ENCODE results near the gene QSOX1. TPM values are rescaled to one million over a fixed set of nuclear protein-coding genes. Genes with fewer than 3 reads are reported as not detected.

Gene QSOX1
- total RNA-seq, 1 donor from 2014 or later, result 139 TPM

DNA sequence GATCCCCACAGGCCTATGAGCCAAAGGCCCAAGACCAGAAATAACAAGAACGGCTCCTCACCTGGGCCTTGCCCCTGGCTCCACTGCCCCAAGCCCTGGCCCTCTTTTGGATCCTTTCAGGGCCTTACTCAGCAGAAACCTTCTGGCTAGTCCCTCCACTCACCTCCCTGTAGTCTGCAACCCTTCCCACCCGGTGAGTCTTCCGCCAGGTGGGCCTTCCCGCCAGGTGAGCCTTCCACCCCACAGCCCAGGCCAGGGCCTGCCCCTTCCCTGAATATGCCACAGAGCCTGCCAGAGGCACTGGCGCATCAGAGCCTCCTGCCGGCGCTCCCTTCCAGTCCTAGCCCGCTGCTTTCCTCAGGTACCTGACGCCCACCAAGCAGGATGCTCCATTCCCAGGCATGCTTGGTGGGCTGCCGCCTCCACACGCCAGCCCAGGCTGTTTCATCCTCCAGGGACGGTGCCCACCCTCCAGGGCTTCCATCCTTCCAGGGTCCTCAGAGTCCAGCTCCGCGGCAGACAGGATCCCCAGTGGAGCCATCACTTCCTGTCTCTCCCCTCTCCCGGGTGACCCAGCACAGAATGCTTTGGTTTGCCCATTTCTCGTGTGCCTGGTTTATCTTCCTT lies 96.3 kb downstream of the QSOX1 start:
- DNase-seq (ENCODE audit: low read depth, low spot score), result no peak

DNA sequence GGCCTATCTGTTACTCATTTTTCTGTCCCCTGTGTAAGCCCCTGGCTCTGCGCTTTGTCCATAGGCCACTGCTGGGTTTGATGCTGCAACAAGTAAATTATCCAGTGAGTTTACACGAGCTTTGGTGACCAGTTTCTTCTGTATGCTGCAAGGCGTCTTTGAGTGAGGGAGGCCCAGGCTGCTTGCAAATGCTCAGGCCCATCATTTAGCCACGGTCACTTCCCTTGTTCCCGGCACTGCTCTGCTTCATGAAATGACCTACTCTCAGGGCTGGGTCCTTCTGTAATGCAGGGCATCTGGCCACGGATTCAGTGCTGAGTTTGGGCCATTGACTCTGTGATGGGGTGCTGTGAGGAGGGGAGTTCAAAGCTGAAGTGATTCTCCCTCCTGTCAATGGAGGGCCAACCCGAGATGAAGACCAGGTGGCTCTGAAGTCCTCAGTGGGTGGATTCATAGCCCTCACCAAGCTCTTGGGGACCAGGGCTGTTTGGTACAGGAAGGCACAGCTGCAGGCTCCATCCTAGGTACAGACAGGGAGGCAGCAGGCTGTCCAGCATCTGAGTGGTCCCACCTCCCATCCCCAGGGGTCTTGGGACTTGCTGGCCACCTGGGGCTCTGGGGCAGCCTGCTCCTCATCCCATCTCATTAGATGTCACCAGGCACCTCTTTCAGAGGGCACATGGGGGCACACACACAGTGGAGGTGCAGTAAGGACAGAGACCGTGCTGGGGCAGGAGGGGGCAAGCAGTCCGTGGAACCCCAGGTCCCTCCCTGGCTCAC lies 97.0 kb downstream of the QSOX1 start:
- DNase-seq (ENCODE audit: low read depth, low spot score), result no peak

DNA sequence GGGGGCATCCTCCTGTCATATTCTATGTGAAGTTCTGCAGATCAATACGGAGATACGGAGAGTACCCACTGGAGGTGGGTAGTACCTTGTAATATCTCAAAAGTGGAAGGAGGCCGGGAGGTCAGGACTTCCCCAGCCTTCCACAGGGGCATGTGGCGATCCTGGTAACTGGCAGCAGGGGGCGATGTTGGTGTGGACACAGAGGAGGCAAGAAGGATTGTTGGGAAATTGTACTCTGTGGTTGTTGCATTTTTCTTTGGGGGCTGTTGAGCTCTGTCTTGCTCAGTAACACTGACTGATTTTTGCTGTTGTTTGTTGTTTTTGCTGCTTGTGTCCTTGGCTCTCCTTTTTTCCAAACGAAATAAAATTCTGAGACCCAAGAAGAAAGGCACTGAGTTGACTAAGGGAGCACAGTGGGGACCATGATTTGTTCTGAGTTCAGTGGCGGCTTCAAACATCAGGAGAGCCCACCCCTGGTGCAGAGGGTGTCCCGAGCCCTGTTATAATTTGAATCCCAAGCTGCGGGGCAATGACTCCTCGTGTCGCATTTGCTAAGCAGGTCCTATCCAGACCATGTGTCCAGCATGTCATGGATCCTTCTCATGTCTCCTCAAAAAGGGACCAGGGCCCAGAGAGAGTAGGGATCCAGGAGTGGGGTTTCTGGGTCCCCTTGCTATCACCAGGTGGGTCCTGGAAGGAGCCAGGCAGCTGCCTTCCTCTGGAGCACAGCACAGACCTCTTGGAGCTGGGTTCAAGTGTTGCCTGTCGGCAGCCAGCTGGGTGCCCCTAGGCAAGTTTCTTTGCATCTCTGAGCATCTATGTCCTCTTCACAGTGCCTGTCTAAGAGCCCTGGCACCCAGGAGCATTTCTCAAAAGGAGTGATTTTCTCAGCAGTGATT lies 98.2 kb downstream of the QSOX1 start:
- DNase-seq (ENCODE audit: low read depth, low spot score), result peak; percentile 8

Other genes starting within 250 kb of the QSOX1 start
- gene CEP350, start 200.1 kb upstream of the QSOX1 start, total RNA-seq, result 40.6 and 60.0 TPM in 2 replicates
- gene LHX4, start 75.4 kb downstream of the QSOX1 start, total RNA-seq, result under 0.01 TPM in 1 of 2 replicates, not detected in the other